ENCODE data around the gene ELOVL7. TPM values are rescaled to one million over a fixed set of nuclear protein-coding genes. Genes with fewer than 3 reads are reported as not detected.
A peak's percentile ranks its signal among the peaks of the same experiment; 100 is the strongest.

ELOVL7 gene
- total RNA-seq, 1 experiment from 2014 or later: 1.2 TPM

GRCh38 chr5:60846298-60846697 lies 2.2 kb upstream of the ELOVL7 start:
- Histone ChIP-seq H3K79me2 (ENCODE audit: low read length) (no peaks in the 10 kb centered on the region), H3F3A (ENCODE audit: low read length, unreplicated experiment) (no peaks in the 10 kb centered on the region), H3K9me2 (replicated peaks; ENCODE audit: low read length) (no peaks in the 10 kb centered on the region), H3K27me3 (ENCODE audit: low read length) (no peaks in the 10 kb centered on the region), H3K9ac (ENCODE audit: low read length) (no peak overlapping the region), H3K27ac (ENCODE audit: low read length) (no peak overlapping the region), H4K20me1 (ENCODE audit: low read length) (no peaks in the 10 kb centered on the region), H2AFZ (ENCODE audit: low read length) (no peak overlapping the region), H3K4me3 (ENCODE audit: low read length) (no peak overlapping the region), H3K4me2 (ENCODE audit: low read length) (no peak overlapping the region), H3K36me3 (ENCODE audit: low read depth, low read length) (no peaks in the 10 kb centered on the region), H3K9me3 (ENCODE audit: low read length) (no peaks in the 10 kb centered on the region), H3K4me1 (ENCODE audit: insufficient read depth, low read length) (no peaks in the 10 kb centered on the region)
- ATAC-seq (no peak), DNase-seq (no peak)
- BruUV-seq (replicated peaks): no TSS peak
- CTCF ChIA-PET: no interaction called here
- POLR2A ChIA-PET (ENCODE audit: unreplicated experiment): no interaction called here
- intact Hi-C loops (cut with micrococcal nuclease): no loop called here
- TF ChIP-seq EZH2 (IDR thresholded peaks at IDR 0.05; ENCODE audit: low read length, unreplicated experiment) (no peak), EZH2phosphoT487 (IDR thresholded peaks at IDR 0.05; ENCODE audit: borderline replicate concordance, low read length) (no peak), CTCF (conservative IDR thresholded peaks at IDR 0.05; ENCODE audit: low read depth, low read length) (no peak)

- ChIA-PET POLR2A (ENCODE audit: unreplicated experiment) (interaction anchor here (0.6 kb wide), 1 partner anchor 167 kb away, joined by 5 read pairs; no protein-coding TSS in a partner anchor), CTCF (interaction anchor here (0.9 kb wide), 1 partner anchor 144 kb away, joined by 5 read pairs; the partner anchor contains the start of gene DEPDC1B)
- Histone ChIP-seq H3K9me3 (ENCODE audit: low read length) (no peaks in the 10 kb centered on the region), H2AFZ (ENCODE audit: low read length) (no peak overlapping the region), H3K27ac (ENCODE audit: low read length) (no peak overlapping the region), H3K9ac (ENCODE audit: low read length) (no peak overlapping the region), H3K27me3 (ENCODE audit: low read length) (no peaks in the 10 kb centered on the region), H3K9me2 (replicated peaks; ENCODE audit: low read length) (no peaks in the 10 kb centered on the region), H3K36me3 (ENCODE audit: low read depth, low read length) (no peaks in the 10 kb centered on the region), H3K79me2 (ENCODE audit: low read length) (no peaks in the 10 kb centered on the region), H3K4me1 (ENCODE audit: insufficient read depth, low read length) (no peaks in the 10 kb centered on the region), H3K4me2 (ENCODE audit: low read length) (peak overlapping the region; percentile 57), H3F3A (ENCODE audit: low read length, unreplicated experiment) (no peaks in the 10 kb centered on the region), H4K20me1 (ENCODE audit: low read length) (no peaks in the 10 kb centered on the region), H3K4me3 (ENCODE audit: low read length) (peak overlapping the region; percentile 57)
- no TSS peak for BruUV-seq (replicated peaks)
- no peak for DNase-seq
- intact Hi-C loops (cut with micrococcal nuclease): no loop called here
- peak; percentile 49 for ATAC-seq
- TF ChIP-seq EZH2 (IDR thresholded peaks at IDR 0.05; ENCODE audit: low read length, unreplicated experiment): no peak
- no peak for TF ChIP-seq EZH2phosphoT487 (IDR thresholded peaks at IDR 0.05; ENCODE audit: borderline replicate concordance, low read length)
- no peak for TF ChIP-seq CTCF (conservative IDR thresholded peaks at IDR 0.05; ENCODE audit: low read depth, low read length)
These were observed 608 bp downstream of the ELOVL7 start for GRCh38 chr5:60843386-60843935.

- no TSS peak for BruUV-seq (replicated peaks)
- H3K36me3 ChIP-seq (ENCODE audit: low read depth, low read length): no peaks in the 10 kb centered on the region
- H3K4me3 ChIP-seq (ENCODE audit: low read length): peak overlapping the region; percentile 57
- H3F3A ChIP-seq (ENCODE audit: low read length, unreplicated experiment): no peaks in the 10 kb centered on the region
- no peak for TF ChIP-seq EZH2phosphoT487 (IDR thresholded peaks at IDR 0.05; ENCODE audit: borderline replicate concordance, low read length)
- TF ChIP-seq EZH2 (IDR thresholded peaks at IDR 0.05; ENCODE audit: low read length, unreplicated experiment): no peak
- TF ChIP-seq CTCF (conservative IDR thresholded peaks at IDR 0.05; ENCODE audit: low read depth, low read length): no peak
- ATAC-seq: peak; percentile 17
- H3K9ac ChIP-seq (ENCODE audit: low read length): no peak overlapping the region
- H3K79me2 ChIP-seq (ENCODE audit: low read length): no peaks in the 10 kb centered on the region
- intact Hi-C loops (cut with micrococcal nuclease): no loop called here
- H3K9me3 ChIP-seq (ENCODE audit: low read length): no peaks in the 10 kb centered on the region
- POLR2A ChIA-PET (ENCODE audit: unreplicated experiment): no interaction called here
- no peaks in the 10 kb centered on the region for H4K20me1 ChIP-seq (ENCODE audit: low read length)
- no peak overlapping the region for H2AFZ ChIP-seq (ENCODE audit: low read length)
- no peak overlapping the region for H3K27ac ChIP-seq (ENCODE audit: low read length)
- CTCF ChIA-PET: interaction anchor here (0.9 kb wide), 1 partner anchor 143 kb away, joined by 5 read pairs; the partner anchor contains the start of gene DEPDC1B
- no peak for DNase-seq
- no peaks in the 10 kb centered on the region for H3K9me2 ChIP-seq (replicated peaks; ENCODE audit: low read length)
- H3K4me2 ChIP-seq (ENCODE audit: low read length): peak overlapping the region; percentile 57
- no peaks in the 10 kb centered on the region for H3K4me1 ChIP-seq (ENCODE audit: insufficient read depth, low read length)
- H3K27me3 ChIP-seq (ENCODE audit: low read length): no peaks in the 10 kb centered on the region
These were observed 1.1 kb downstream of the ELOVL7 start for GRCh38 chr5:60842871-60843385.

All from PC-3 (cell line).